GM12872 (cell line): ENCODE data around the gene DCBLD2.

Experiments used
- CTCF ChIP-seq: IDR thresholded peaks from 3 replicates; pipeline ENCODE4 v1.5.1; 2011; ENCODE audit warnings: low read depth, mild to moderate bottlenecking, low read length, moderate library complexity; ENCODE audit not compliant: insufficient read depth

The DCBLD2 gene

DNA sequence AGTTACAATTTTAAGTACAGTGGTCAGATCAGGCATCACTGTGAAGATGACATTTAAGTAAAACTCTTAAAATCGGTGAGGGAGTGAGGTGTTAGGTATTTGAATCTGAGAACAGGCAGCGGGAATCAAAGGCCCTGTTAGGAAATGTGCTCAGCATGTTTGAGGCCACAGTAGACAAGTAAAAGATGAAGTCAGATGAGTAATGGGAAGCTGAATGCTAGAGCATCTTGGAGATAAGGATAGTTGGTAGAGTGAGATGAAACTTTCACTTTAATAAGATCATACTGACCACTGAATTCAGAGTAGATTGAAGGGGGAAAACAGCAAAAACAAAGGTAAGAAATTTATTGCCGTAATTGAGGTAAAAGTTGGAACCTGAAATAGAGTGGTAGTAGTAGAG, 61.6 kb downstream of the DCBLD2 start:
- no peak for TF ChIP-seq CTCF

DNA sequence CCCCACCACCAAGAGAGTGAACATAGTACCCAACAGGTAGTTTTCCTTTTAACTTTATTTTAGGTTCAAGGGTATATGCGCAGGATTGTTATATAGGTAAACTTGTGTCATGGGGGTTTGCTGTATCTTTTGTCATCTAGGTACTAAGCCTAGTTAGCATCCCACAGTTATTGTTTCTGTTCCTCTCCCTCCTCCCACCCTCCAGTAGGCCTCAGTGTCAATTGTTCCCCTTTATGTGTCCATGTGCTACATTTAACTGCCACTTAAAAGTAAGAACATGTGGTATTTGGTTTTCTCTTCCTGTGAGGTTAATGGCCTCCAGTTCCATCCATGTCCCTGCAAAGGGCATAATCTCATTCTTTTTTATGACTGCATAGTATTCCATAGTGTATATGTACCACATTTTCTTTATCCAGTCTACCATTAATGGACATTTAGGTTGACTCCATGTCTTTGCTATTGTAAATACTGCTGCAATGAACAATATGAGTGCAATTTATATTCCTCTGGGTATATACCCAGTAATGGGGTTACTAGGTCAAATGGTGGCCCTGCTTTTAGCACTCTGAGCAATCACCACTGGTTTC, 72.2 kb downstream of the DCBLD2 start:
- TF ChIP-seq CTCF = no peak

- TF ChIP-seq CTCF = no peak
These were observed 74.1 kb downstream of the DCBLD2 start for GRCh38 chr3:98827221-98827920.

- TF ChIP-seq CTCF = no peak
These were observed 75.4 kb downstream of the DCBLD2 start for GRCh38 chr3:98826126-98826525.

DNA sequence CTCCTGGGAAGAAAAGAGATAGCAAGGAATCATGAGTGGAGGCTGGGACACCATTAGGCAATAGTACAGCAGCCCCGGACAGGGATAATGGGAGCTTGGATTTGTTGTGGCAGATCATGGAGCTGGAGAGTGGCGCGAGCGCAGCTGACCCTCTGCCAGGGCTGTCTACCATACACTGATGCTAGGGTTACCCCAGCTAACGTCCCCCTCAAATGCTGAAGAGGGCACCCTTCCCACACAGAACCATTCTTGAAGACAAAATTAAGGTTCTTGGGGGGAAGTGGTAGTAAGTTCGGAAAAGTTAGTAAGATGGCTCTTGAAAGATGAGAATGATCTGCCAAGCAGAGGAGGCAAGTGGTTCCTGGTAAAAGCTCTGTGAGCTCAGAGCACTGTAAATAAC, 77.2 kb downstream of the DCBLD2 start:
- TF ChIP-seq CTCF = peak; percentile 29; the same call in 1 of the 3 replicates

- no peak for TF ChIP-seq CTCF
These were observed 77.7 kb downstream of the DCBLD2 start for GRCh38 chr3:98823791-98824190.

- no peak for TF ChIP-seq CTCF
These were observed 80.4 kb downstream of the DCBLD2 start for GRCh38 chr3:98821063-98821462.
